Neural progenitor cell (in vitro differentiated cells): ENCODE results near the gene FBXO7.

ENCODE experiments used
- EZH2 ChIP-seq: fragments of 200-600 bp; sonication (generic); IDR thresholded peaks from 2 replicates; pipeline ENCODE4 v1.6.1; 2017; ENCODE audit warnings: antibody characterized with exemption, mild to moderate bottlenecking, moderate library complexity
- TF ChIP-seq, protein P1 (sequence below): fragments of 200-600 bp; sonication (generic); IDR thresholded peaks from 2 replicates; pipeline ENCODE4 v1.5.1; 2017; ENCODE audit warnings: antibody characterized with exemption, mild to moderate bottlenecking

DNA sequence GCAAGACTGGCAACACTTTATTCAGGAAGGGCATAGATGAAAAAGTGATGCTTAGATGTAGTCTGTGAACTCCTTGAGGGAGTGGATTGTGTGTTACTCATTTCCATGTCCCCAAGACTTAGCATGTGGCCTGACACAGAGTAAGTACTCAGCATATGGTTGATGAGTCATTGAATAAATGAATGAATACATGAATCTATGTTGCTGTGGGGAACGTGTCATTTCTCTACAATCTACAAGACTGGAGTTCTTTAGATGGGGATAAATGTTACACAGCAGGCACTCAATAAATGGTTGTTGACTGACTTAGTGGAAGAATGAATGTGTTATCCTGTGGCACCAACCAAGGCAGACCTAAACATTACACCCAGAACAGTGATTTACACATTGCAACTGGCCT, 28.3 kb upstream of the FBXO7 start:
- TF ChIP-seq, protein P1, sequence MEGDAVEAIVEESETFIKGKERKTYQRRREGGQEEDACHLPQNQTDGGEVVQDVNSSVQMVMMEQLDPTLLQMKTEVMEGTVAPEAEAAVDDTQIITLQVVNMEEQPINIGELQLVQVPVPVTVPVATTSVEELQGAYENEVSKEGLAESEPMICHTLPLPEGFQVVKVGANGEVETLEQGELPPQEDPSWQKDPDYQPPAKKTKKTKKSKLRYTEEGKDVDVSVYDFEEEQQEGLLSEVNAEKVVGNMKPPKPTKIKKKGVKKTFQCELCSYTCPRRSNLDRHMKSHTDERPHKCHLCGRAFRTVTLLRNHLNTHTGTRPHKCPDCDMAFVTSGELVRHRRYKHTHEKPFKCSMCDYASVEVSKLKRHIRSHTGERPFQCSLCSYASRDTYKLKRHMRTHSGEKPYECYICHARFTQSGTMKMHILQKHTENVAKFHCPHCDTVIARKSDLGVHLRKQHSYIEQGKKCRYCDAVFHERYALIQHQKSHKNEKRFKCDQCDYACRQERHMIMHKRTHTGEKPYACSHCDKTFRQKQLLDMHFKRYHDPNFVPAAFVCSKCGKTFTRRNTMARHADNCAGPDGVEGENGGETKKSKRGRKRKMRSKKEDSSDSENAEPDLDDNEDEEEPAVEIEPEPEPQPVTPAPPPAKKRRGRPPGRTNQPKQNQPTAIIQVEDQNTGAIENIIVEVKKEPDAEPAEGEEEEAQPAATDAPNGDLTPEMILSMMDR = no peak
- TF ChIP-seq EZH2 = no peak
